AG09319 (cell line): ENCODE data around the gene ETV5.

Experiments used
- DNase-seq: peaks from one replicate; pipeline ENCODE4 v3.0.0-alpha.2; 2010; ENCODE audit warnings: low read depth; ENCODE audit errors: extremely low read depth
- TF ChIP-seq, protein P1 (sequence below): IDR thresholded peaks from 2 replicates; pipeline ENCODE4 v1.5.1; 2011; ENCODE audit warnings: low read depth, mild to moderate bottlenecking, inconsistent platforms, low read length, moderate library complexity

The ETV5 gene

DNA sequence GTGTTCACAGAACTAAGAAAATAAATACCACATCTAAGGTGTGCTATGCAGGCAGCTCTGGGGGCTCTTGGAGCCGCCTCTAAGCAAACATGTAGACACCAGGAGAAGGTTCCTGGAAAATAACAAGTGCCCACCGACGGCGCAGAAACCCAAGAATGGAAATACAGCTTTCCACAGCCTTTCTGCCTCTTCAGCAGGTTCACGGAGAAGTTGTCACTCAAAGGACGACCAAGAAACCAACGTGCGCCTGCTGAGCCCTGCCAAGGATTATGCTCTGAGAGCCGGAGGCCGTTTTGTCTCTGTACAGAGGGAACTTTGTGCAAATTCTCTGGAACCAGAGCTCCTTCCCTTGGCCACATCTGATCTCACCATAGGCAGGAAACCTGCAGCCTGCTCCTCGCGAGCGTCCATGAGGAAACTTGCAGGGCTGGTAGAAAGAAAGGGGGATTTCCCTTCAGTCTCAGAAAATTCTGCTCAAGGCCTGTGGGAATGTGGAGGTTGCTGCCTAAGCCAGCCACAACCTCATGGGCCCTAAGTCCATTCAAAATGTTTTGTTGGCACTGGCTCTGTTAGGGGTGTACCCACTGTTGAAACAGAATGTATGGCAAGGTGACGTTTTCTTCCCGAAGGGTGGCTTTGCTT lies 40.6 kb upstream of the ETV5 start:
- DNase-seq = no peak
- TF ChIP-seq, protein P1, sequence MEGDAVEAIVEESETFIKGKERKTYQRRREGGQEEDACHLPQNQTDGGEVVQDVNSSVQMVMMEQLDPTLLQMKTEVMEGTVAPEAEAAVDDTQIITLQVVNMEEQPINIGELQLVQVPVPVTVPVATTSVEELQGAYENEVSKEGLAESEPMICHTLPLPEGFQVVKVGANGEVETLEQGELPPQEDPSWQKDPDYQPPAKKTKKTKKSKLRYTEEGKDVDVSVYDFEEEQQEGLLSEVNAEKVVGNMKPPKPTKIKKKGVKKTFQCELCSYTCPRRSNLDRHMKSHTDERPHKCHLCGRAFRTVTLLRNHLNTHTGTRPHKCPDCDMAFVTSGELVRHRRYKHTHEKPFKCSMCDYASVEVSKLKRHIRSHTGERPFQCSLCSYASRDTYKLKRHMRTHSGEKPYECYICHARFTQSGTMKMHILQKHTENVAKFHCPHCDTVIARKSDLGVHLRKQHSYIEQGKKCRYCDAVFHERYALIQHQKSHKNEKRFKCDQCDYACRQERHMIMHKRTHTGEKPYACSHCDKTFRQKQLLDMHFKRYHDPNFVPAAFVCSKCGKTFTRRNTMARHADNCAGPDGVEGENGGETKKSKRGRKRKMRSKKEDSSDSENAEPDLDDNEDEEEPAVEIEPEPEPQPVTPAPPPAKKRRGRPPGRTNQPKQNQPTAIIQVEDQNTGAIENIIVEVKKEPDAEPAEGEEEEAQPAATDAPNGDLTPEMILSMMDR = no peak

DNA sequence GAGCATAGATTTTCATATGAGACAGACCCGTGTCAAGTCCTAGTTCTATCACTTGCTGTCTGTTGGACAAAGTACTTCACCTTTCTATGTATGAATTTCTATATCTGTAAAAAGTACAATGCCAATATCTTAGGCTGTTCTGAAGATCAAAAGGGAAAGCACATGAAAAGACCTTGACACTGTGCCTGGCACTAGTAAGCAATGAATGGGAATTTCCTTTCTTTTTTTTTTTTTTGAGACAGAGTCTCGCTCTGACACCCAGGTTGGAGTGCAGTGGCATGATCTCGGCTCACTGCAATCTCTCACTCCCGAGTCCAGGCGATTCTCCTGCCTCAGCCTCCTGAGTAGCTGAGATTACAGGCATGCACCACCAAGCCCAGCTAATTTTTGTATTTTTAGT lies 35.4 kb upstream of the ETV5 start:
- TF ChIP-seq, protein P1 = no peak
- no peak for DNase-seq

DNA sequence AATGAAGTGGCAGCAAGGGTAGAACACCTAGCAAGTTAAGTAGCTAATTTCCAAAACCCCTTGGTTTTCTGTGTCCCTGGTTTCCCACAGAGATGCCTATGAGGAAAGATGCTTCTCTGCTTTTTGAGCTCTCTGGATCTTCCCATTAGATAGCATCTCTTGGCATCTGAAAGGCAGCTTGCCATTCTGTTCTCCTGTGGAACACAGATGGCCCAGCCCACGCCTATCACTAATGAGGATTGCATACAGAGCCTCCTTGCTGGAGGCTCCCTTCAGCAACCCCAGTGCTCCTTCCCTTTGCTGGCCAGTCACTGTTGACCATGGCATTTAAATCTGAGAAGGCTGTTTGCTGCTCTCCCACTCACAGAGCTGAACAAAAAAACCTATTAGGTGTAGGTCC lies 34.4 kb upstream of the ETV5 start:
- no peak for DNase-seq
- TF ChIP-seq, protein P1 = no peak

DNA sequence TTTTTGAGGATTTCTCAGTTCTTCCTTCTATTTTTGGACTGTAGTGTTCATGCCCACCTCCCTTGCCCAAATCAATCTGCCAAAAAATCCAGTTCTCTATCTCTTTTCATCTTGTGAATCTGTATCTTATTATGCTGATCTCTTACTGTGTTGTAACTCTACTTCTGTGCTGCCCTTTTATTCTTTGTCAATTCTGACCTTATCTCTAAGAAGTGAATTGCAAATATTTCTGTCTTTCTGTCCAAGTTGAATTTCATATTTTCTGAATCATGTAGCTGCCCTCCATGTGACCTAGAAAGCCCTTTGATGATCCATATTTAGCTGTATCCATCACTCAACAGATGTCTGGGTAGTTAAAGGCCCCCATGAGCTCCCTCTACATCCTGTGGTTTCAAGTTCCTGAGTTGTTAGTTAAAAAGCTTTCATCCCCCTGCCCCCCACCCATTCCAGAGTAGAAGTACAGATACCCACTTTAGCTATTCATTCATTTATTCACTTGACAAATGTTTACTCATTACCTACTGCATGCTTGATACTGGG lies 33.6 kb upstream of the ETV5 start:
- TF ChIP-seq, protein P1 = no peak
- DNase-seq = no peak

- TF ChIP-seq, protein P1 = no peak
- DNase-seq = no peak
Observed at GRCh38 chr3:186141790-186142189, 32.9 kb upstream of the ETV5 start.

GRCh38 chr3:186138272-186138981 lies 29.5 kb upstream of the ETV5 start:
- TF ChIP-seq, protein P1 = no peak
- DNase-seq = no peak

DNA sequence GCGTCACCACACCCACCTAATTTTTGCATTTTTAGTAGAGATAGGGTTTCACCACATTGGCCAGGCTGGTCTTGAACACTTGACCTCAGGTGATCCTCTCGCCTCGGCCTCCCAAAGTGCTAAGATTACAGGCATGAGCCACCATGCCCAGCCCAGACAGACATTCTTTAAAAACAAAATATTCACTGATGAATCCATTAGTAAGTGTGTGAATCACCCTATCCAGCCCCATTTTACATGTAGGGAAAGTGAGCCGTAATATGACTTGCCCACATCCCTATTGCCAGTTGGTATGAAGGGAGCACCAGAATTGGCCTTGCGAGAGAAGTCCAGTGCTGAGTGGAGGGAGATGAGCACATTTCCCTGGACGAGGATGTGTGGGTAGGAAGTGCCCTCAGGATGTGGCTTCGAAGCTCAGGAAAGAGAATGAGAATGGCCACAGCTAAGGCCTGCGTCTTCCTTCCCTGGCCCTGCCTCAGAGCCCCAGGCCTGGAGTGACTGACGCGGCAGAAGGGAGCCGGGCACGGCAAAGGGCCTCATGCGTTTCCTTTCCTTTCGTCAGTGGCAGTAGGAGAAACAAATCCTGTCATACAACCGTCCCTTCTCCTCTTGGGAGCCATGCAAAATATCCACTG lies 28.3 kb upstream of the ETV5 start:
- no peak for DNase-seq
- TF ChIP-seq, protein P1 = no peak
